ENCODE measurements around the gene PKHD1.

Gene PKHD1

GRCh38 chr6:51842061-51842803 is 245.2 kb downstream of the PKHD1 start:
- H3K36me3 ChIP-seq (ENCODE audit: control insufficient read depth, insufficient read depth, low read length): no peaks in the 10 kb centered on the region
- peak overlapping the region; percentile 70 for H3K27ac ChIP-seq (ENCODE audit: low read depth, low read length, severe bottlenecking)
- WGBS, 2 experiments (ENCODE audit: insufficient coverage in 2 of 2): 69 to 74% methylated on average over 3 to 6 of the region's 11 CpGs
- no peak overlapping the region for H3K4me3 ChIP-seq (ENCODE audit: extremely low read depth, insufficient read depth, low read length, poor library complexity, severe bottlenecking)
- peaks cover 2% of the 10 kb centered on the region for H3K9me3 ChIP-seq (ENCODE audit: control insufficient read depth, low read length)
- peaks cover 19% of the 10 kb centered on the region for H3K4me1 ChIP-seq (ENCODE audit: control insufficient read depth, insufficient read depth, low read length, poor library complexity, severe bottlenecking)

- no peaks in the 10 kb centered on the region for H3K9me3 ChIP-seq (ENCODE audit: control insufficient read depth, low read length)
- no peaks in the 10 kb centered on the region for H3K36me3 ChIP-seq (ENCODE audit: control insufficient read depth, insufficient read depth, low read length)
- H3K27ac ChIP-seq (ENCODE audit: low read depth, low read length, severe bottlenecking): peak overlapping the region; percentile 70
- no peak overlapping the region for H3K4me3 ChIP-seq (ENCODE audit: extremely low read depth, insufficient read depth, low read length, poor library complexity, severe bottlenecking)
- peaks cover 19% of the 10 kb centered on the region for H3K4me1 ChIP-seq (ENCODE audit: control insufficient read depth, insufficient read depth, low read length, poor library complexity, severe bottlenecking)
- WGBS, 2 experiments (ENCODE audit: insufficient coverage in 2 of 2): 77 to 100% methylated on average over 1 to 2 of the region's 2 CpGs
These were observed 245.8 kb downstream of the PKHD1 start for GRCh38 chr6:51841626-51842025.

GRCh38 chr6:51839726-51840374 is 247.6 kb downstream of the PKHD1 start:
- Histone ChIP-seq H3K36me3 (ENCODE audit: control insufficient read depth, insufficient read depth, low read length) (no peaks in the 10 kb centered on the region), H3K4me3 (ENCODE audit: extremely low read depth, insufficient read depth, low read length, poor library complexity, severe bottlenecking) (no peak overlapping the region), H3K4me1 (ENCODE audit: control insufficient read depth, insufficient read depth, low read length, poor library complexity, severe bottlenecking) (peaks cover 19% of the 10 kb centered on the region), H3K27ac (ENCODE audit: low read depth, low read length, severe bottlenecking) (peak overlapping the region; percentile 68), H3K9me3 (ENCODE audit: control insufficient read depth, low read length) (no peaks in the 10 kb centered on the region)
- 63 to 88% methylated on average over 2 of the region's 4 CpGs for WGBS, 2 experiments (ENCODE audit: insufficient coverage in 2 of 2)

- WGBS, 2 experiments (ENCODE audit: insufficient coverage in 2 of 2): 100% methylated on average over 1 of the region's 1 CpG; no CpG with 5 or more reads in 1 of the 2 experiments
- Histone ChIP-seq H3K4me3 (ENCODE audit: extremely low read depth, insufficient read depth, low read length, poor library complexity, severe bottlenecking) (no peak overlapping the region), H3K27ac (ENCODE audit: low read depth, low read length, severe bottlenecking) (no peak overlapping the region), H3K36me3 (ENCODE audit: control insufficient read depth, insufficient read depth, low read length) (no peaks in the 10 kb centered on the region), H3K9me3 (ENCODE audit: control insufficient read depth, low read length) (no peaks in the 10 kb centered on the region), H3K4me1 (ENCODE audit: control insufficient read depth, insufficient read depth, low read length, poor library complexity, severe bottlenecking) (no peaks in the 10 kb centered on the region)
These were observed 256.7 kb downstream of the PKHD1 start for GRCh38 chr6:51830666-51831065.

- H3K9me3 ChIP-seq (ENCODE audit: control insufficient read depth, low read length): no peaks in the 10 kb centered on the region
- no peak overlapping the region for H3K27ac ChIP-seq (ENCODE audit: low read depth, low read length, severe bottlenecking)
- no peaks in the 10 kb centered on the region for H3K4me1 ChIP-seq (ENCODE audit: control insufficient read depth, insufficient read depth, low read length, poor library complexity, severe bottlenecking)
- no peaks in the 10 kb centered on the region for H3K36me3 ChIP-seq (ENCODE audit: control insufficient read depth, insufficient read depth, low read length)
- H3K4me3 ChIP-seq (ENCODE audit: extremely low read depth, insufficient read depth, low read length, poor library complexity, severe bottlenecking): no peak overlapping the region
- no CpG with 5 or more reads among the region's 1 CpG for WGBS, 2 experiments (ENCODE audit: insufficient coverage in 2 of 2)
These were observed 259.8 kb downstream of the PKHD1 start for GRCh38 chr6:51827580-51827979.

GRCh38 chr6:51824940-51825339 is 262.5 kb downstream of the PKHD1 start:
- Histone ChIP-seq H3K9me3 (ENCODE audit: control insufficient read depth, low read length) (no peaks in the 10 kb centered on the region), H3K36me3 (ENCODE audit: control insufficient read depth, insufficient read depth, low read length) (no peaks in the 10 kb centered on the region), H3K4me3 (ENCODE audit: extremely low read depth, insufficient read depth, low read length, poor library complexity, severe bottlenecking) (no peak overlapping the region), H3K4me1 (ENCODE audit: control insufficient read depth, insufficient read depth, low read length, poor library complexity, severe bottlenecking) (no peaks in the 10 kb centered on the region), H3K27ac (ENCODE audit: low read depth, low read length, severe bottlenecking) (no peak overlapping the region)

- Histone ChIP-seq H3K27ac (ENCODE audit: low read depth, low read length, severe bottlenecking) (no peak overlapping the region), H3K9me3 (ENCODE audit: control insufficient read depth, low read length) (no peaks in the 10 kb centered on the region), H3K36me3 (ENCODE audit: control insufficient read depth, insufficient read depth, low read length) (no peaks in the 10 kb centered on the region), H3K4me1 (ENCODE audit: control insufficient read depth, insufficient read depth, low read length, poor library complexity, severe bottlenecking) (no peaks in the 10 kb centered on the region), H3K4me3 (ENCODE audit: extremely low read depth, insufficient read depth, low read length, poor library complexity, severe bottlenecking) (no peak overlapping the region)
These were observed 266.9 kb downstream of the PKHD1 start for GRCh38 chr6:51820555-51820954.

- H3K4me1 ChIP-seq (ENCODE audit: control insufficient read depth, insufficient read depth, low read length, poor library complexity, severe bottlenecking): no peaks in the 10 kb centered on the region
- no peaks in the 10 kb centered on the region for H3K9me3 ChIP-seq (ENCODE audit: control insufficient read depth, low read length)
- 50 to 100% methylated on average over 1 to 2 of the region's 6 CpGs for WGBS, 2 experiments (ENCODE audit: insufficient coverage in 2 of 2)
- H3K36me3 ChIP-seq (ENCODE audit: control insufficient read depth, insufficient read depth, low read length): no peaks in the 10 kb centered on the region
- no peak overlapping the region for H3K27ac ChIP-seq (ENCODE audit: low read depth, low read length, severe bottlenecking)
- no peak overlapping the region for H3K4me3 ChIP-seq (ENCODE audit: extremely low read depth, insufficient read depth, low read length, poor library complexity, severe bottlenecking)
These were observed 268.8 kb downstream of the PKHD1 start for GRCh38 chr6:51818520-51819022.

GRCh38 chr6:51817832-51818231 is 269.6 kb downstream of the PKHD1 start:
- H3K4me1 ChIP-seq (ENCODE audit: control insufficient read depth, insufficient read depth, low read length, poor library complexity, severe bottlenecking): no peaks in the 10 kb centered on the region
- H3K9me3 ChIP-seq (ENCODE audit: control insufficient read depth, low read length): no peaks in the 10 kb centered on the region
- no peak overlapping the region for H3K27ac ChIP-seq (ENCODE audit: low read depth, low read length, severe bottlenecking)
- H3K36me3 ChIP-seq (ENCODE audit: control insufficient read depth, insufficient read depth, low read length): no peaks in the 10 kb centered on the region
- no peak overlapping the region for H3K4me3 ChIP-seq (ENCODE audit: extremely low read depth, insufficient read depth, low read length, poor library complexity, severe bottlenecking)
- 83 to 85% methylated on average over 7 of the region's 7 CpGs for WGBS, 2 experiments (ENCODE audit: insufficient coverage in 2 of 2)

GRCh38 chr6:51814418-51814817 is 273.0 kb downstream of the PKHD1 start:
- Histone ChIP-seq H3K4me3 (ENCODE audit: extremely low read depth, insufficient read depth, low read length, poor library complexity, severe bottlenecking) (no peak overlapping the region), H3K9me3 (ENCODE audit: control insufficient read depth, low read length) (peaks cover 4% of the 10 kb centered on the region), H3K36me3 (ENCODE audit: control insufficient read depth, insufficient read depth, low read length) (no peaks in the 10 kb centered on the region), H3K4me1 (ENCODE audit: control insufficient read depth, insufficient read depth, low read length, poor library complexity, severe bottlenecking) (no peaks in the 10 kb centered on the region), H3K27ac (ENCODE audit: low read depth, low read length, severe bottlenecking) (no peak overlapping the region)
- WGBS, 2 experiments (ENCODE audit: insufficient coverage in 2 of 2): no CpG with 5 or more reads among the region's 1 CpG

- H3K36me3 ChIP-seq (ENCODE audit: control insufficient read depth, insufficient read depth, low read length): no peaks in the 10 kb centered on the region
- H3K27ac ChIP-seq (ENCODE audit: low read depth, low read length, severe bottlenecking): no peak overlapping the region
- WGBS, 2 experiments (ENCODE audit: insufficient coverage in 2 of 2): 80 to 100% methylated on average over 1 of the region's 1 CpG
- no peaks in the 10 kb centered on the region for H3K4me1 ChIP-seq (ENCODE audit: control insufficient read depth, insufficient read depth, low read length, poor library complexity, severe bottlenecking)
- peaks cover 4% of the 10 kb centered on the region for H3K9me3 ChIP-seq (ENCODE audit: control insufficient read depth, low read length)
- no peak overlapping the region for H3K4me3 ChIP-seq (ENCODE audit: extremely low read depth, insufficient read depth, low read length, poor library complexity, severe bottlenecking)
These were observed 273.5 kb downstream of the PKHD1 start for GRCh38 chr6:51813904-51814303.
